Measurements from ENCODE around the gene SAMD3. TPM values are rescaled to one million over a fixed set of nuclear protein-coding genes. Genes with fewer than 3 reads are reported as not detected.

The SAMD3 gene
- total and polyA plus RNA-seq, 2 of the 8 experiments (the other 6 are each of a cell fraction or from before 2014, with no cell fraction given) = 1.8 to 1.9 TPM

GRCh38 chr6:130113201-130113710 is 109.5 kb downstream of the SAMD3 start (continued):
- TF ChIP-seq USF2 (IDR thresholded peaks at IDR 0.05; ENCODE audit: low read length) (no peak), MAX (IDR thresholded peaks at IDR 0.05) (no peak), KDM1A (IDR thresholded peaks at IDR 0.05; ENCODE audit: borderline replicate concordance, low read length) (no peak)

Data from H1 (cell line).